ENCODE results near the gene FAIM2.

FAIM2 gene

GRCh38 chr12:49875115-49875720 lies 28.5 kb downstream of the FAIM2 start:
- TF ChIP-seq TOX (CRISPR knock-in tag; IDR thresholded peaks at IDR 0.05; ENCODE audit: borderline replicate concordance) (no peak), ZFP3 (CRISPR knock-in tag; IDR thresholded peaks at IDR 0.05) (no peak), ZNF8 (CRISPR knock-in tag; IDR thresholded peaks at IDR 0.05) (no peak), ZNF565 (CRISPR knock-in tag; conservative IDR thresholded peaks at IDR 0.05; ENCODE audit: low read depth) (no peak), SNAI2 (CRISPR knock-in tag; IDR thresholded peaks at IDR 0.05) (no peak), GLIS3 (CRISPR knock-in tag; IDR thresholded peaks at IDR 0.05) (no peak), CSRNP3 (CRISPR knock-in tag; IDR thresholded peaks at IDR 0.05) (no peak), ISL1 (CRISPR knock-in tag; IDR thresholded peaks at IDR 0.05) (no peak), ZNF70 (CRISPR knock-in tag; IDR thresholded peaks at IDR 0.05) (no peak), CREB5 (CRISPR knock-in tag; IDR thresholded peaks at IDR 0.05; ENCODE audit: low read depth) (no peak)

GRCh38 chr12:49874142-49874897 lies 29.4 kb downstream of the FAIM2 start:
- no peak for ATAC-seq
- TF ChIP-seq TCF4 (CRISPR knock-in tag; IDR thresholded peaks at IDR 0.05; ENCODE audit: borderline replicate concordance) (no peak), ZNF8 (CRISPR knock-in tag; IDR thresholded peaks at IDR 0.05) (no peak), ZNF70 (CRISPR knock-in tag; IDR thresholded peaks at IDR 0.05) (no peak), ZFP3 (CRISPR knock-in tag; IDR thresholded peaks at IDR 0.05) (no peak)

More at GRCh38 chr12:49875115-49875720, 28.5 kb downstream of the FAIM2 start:
- no peak for ATAC-seq

GRCh38 chr12:49873361-49873934 lies 30.3 kb downstream of the FAIM2 start:
- TF ChIP-seq PPARA (CRISPR knock-in tag; IDR thresholded peaks at IDR 0.05; ENCODE audit: borderline replicate concordance) = no peak
- TF ChIP-seq TCF4 (CRISPR knock-in tag; IDR thresholded peaks at IDR 0.05; ENCODE audit: borderline replicate concordance) = peak; percentile 12; the same call in 1 of the 2 replicates
- no peak for ATAC-seq

GRCh38 chr12:49872781-49873181 lies 30.9 kb downstream of the FAIM2 start:
- TF ChIP-seq OSR1 (CRISPR knock-in tag; IDR thresholded peaks at IDR 0.05) (no peak), CREB5 (CRISPR knock-in tag; IDR thresholded peaks at IDR 0.05; ENCODE audit: low read depth) (no peak), POU6F1 (CRISPR knock-in tag; IDR thresholded peaks at IDR 0.05; ENCODE audit: borderline replicate concordance, low read depth) (no peak), RARB (CRISPR knock-in tag; IDR thresholded peaks at IDR 0.05) (no peak)
- no peak for ATAC-seq

- no peak for ATAC-seq
- TF ChIP-seq ESRRG (CRISPR knock-in tag; IDR thresholded peaks at IDR 0.05) (no peak), CSRNP3 (CRISPR knock-in tag; IDR thresholded peaks at IDR 0.05) (no peak), ZC3H10 (CRISPR knock-in tag; IDR thresholded peaks at IDR 0.05) (no peak), PPARA (CRISPR knock-in tag; IDR thresholded peaks at IDR 0.05; ENCODE audit: borderline replicate concordance) (no peak), BACH2 (CRISPR knock-in tag; IDR thresholded peaks at IDR 0.05; ENCODE audit: borderline replicate concordance) (no peak), TCF4 (CRISPR knock-in tag; IDR thresholded peaks at IDR 0.05; ENCODE audit: borderline replicate concordance) (no peak), TSHZ2 (CRISPR knock-in tag; IDR thresholded peaks at IDR 0.05) (no peak), ZFP3 (CRISPR knock-in tag; IDR thresholded peaks at IDR 0.05) (no peak), ARNTL (CRISPR knock-in tag; IDR thresholded peaks at IDR 0.05; ENCODE audit: borderline replicate concordance, low read depth) (no peak), RARB (CRISPR knock-in tag; IDR thresholded peaks at IDR 0.05) (no peak), SNAI2 (CRISPR knock-in tag; IDR thresholded peaks at IDR 0.05) (no peak), ZNF70 (CRISPR knock-in tag; IDR thresholded peaks at IDR 0.05) (no peak), ISL1 (CRISPR knock-in tag; IDR thresholded peaks at IDR 0.05) (no peak), ZNF8 (CRISPR knock-in tag; IDR thresholded peaks at IDR 0.05) (no peak), ZNF565 (CRISPR knock-in tag; conservative IDR thresholded peaks at IDR 0.05; ENCODE audit: low read depth) (no peak), CSDC2 (CRISPR knock-in tag; IDR thresholded peaks at IDR 0.05) (no peak)
Measured at GRCh38 chr12:49872381-49872780, 31.3 kb downstream of the FAIM2 start.
